GOT3 (cell line): Measurements from ENCODE around the gene TIRAP.

Experiments used
- DNase-seq: peaks from one replicate; lab custom pipeline; 2025; ENCODE audit warnings: mixed read lengths; lab: John Stamatoyannopoulos, UW

Gene TIRAP

DNA sequence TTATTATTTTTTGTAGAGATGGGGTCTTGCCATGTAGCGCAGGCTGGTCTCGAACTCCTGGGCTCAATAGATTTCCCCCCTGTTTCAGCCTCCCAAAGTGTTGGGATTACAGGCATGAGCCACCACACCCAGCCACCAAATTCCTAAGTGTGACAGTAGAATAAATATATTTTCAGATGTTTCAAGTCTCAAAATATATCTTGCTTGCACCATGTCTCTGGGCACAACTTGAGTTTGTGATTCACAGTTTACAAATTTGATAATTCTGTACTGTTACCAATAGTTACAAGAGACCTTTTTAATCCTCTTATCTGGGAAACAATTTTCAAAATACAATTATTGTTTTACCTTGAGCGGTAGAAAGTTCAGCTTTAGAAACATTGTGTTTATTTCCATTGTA is 40.1 kb downstream of the TIRAP start:
- no peak for DNase-seq

DNA sequence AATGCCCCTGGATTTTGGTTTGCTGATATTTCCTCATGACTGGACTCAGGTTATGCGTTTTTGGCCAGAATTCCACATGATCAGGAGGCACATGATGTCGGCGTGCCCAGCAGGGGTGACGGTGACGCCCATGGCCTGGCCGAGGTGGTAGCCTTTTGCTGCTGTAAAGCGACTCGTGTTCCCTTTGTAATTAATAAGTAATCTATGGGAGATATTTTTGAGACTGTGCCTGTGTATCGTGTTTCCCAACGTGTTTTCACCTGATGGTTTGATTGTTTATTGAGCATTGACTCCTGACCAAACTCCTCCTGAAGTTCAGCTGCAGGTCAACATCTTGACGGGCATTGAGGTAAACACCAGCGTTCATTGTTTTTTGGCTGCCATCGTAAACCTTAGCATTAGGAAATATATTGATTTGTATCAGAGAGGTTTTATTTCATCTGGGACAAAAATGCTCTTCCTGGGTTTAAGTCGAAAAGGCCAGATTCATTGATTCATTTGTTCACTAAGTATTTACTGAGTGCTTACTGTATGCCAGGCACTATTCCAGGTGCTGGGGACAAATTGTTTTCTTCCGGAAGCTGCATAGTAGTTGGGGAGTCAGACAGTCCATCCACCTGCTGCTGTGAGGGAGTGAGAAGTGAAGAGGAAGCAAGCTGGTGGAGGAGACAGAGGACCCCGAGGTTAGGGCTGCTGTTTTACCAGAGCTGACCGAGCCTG is 44.5 kb downstream of the TIRAP start:
- no peak for DNase-seq

DNA sequence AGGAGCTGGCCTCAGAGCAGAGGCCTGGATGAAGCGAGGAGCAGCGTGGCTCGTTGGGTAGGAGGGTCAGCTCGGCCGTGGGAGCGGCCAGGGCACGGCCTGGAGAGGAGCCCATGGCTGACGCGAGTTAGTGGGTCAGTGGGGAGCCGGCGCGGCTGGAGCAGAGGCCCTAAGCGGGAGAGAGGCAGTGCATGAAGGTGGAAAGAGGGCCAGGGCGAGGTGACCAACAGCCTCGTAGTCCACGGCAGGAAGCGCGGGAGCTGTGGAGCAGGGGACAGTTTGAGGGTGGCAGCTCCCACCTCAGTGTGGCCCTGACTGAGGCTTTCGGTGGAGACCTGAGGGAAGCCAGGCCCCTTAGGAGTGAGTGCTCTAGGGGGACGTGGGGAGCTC is 45.1 kb downstream of the TIRAP start:
- DNase-seq, result no peak

DNA sequence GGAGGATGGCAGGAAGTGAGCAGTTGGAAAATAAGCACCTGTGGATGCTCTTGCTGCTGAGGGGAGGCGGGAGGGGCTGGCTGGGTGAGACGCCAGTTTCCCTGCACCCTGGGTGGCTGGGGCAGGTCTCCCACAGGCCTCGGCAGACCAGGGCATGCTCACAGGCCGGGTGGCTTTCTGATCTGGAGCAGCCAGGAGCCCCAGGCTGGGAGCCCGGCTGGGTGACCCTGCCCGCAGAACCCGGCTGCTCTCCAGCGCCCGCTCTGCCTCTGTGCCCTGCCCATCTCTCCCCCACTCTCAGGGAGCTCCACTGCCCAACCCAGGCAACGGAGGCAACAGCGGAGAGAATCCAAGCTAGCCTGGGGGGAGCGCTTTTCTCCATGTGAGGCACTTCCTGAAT is 45.6 kb downstream of the TIRAP start:
- DNase-seq, result no peak

- no peak for DNase-seq
Observed at GRCh38 chr11:126328938-126329643, 46.2 kb downstream of the TIRAP start.

- no peak for DNase-seq
Observed at GRCh38 chr11:126329644-126330211, 46.8 kb downstream of the TIRAP start.

DNA sequence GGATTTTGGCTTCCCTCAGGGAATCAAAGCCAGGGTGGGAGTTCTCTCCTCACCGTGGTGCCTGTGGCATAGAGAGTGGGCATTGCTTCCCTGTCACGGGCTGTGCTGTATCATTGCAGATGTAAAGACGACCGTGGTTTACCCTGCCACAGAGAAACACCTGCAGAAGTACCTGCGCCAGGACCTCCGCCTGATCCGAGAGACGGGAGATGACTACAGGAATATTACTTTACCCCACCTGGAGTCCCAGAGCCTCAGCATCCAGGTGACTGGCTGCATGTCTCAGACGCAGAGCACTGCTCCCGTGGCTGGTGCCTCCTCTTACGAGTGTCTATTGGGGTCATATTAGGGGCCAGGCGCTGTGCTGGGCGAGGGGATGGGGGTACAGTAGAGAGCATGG is 48.4 kb downstream of the TIRAP start:
- no peak for DNase-seq

DNA sequence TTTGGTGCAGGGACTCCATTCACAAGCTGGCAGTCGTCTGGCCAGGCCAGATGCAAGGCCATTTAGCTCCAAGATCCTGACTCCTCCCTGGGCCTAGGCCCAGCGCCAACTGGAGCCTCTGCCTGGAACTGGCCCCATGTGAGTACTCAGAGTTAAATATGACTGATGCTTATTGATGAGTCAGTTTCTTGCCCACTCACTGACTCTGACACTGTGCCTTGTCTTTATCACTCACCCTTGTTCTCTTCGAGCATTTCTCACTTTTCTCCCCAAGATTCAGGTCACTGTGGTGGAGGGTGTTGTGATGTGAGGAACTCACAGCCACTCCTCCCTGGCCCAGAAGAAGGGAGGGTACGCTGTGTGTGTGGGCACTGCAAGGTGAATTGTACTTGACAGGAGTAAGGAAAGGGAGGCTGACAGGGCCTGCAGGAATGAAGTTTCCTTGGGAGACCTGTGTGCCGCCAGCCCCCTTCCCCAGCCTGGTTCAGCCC is 49.4 kb downstream of the TIRAP start:
- no peak for DNase-seq

- DNase-seq, result no peak
Observed at GRCh38 chr11:126333142-126333541, 50.2 kb downstream of the TIRAP start.

GRCh38 chr11:126334659-126335462 is 52.0 kb downstream of the TIRAP start:
- no peak for DNase-seq

- no peak for DNase-seq
Observed at GRCh38 chr11:126335463-126335760, 52.5 kb downstream of the TIRAP start.

GRCh38 chr11:126336138-126336541 is 53.2 kb downstream of the TIRAP start:
- no peak for DNase-seq

- DNase-seq, result no peak
Observed at GRCh38 chr11:126336671-126337101, 53.8 kb downstream of the TIRAP start.

- no peak for DNase-seq
Observed at GRCh38 chr11:126337126-126337473, 54.2 kb downstream of the TIRAP start.

DNA sequence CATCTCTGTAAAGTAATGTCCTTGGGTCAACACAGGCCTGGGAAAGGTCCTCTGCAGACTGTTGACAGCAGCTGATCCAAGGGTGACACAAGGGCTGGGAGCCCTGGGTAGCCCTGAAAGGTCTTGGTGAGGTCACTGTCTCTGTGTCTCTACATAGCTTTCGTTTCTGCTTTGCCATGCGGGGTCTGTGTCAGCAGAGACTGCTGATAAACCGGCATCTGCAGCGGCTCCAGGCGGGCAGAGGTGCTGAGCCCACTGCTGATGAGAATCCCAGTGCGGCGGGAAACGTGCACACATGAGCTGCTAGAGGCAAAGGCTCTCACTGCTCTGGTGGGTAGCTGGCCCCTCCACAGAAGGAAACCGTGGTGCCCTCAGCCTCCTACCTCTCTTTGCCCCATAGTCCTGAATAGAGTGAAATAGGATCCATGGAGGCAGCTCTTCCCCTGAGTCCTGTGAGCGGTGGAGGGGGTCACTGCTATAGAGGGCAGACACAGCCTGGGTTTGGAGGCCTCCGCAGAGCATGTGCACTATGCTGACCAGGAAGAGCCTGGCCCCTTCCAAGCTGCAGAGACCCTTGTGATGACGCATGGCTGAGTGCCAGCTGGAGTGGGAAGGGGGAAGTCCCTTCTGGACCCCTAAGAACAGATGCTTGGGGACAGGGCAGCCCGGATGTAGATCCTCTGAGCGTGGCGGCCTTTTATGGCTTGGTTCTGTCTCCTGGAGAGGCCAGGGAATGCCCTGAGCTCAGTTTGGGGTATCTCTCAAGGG is 54.8 kb downstream of the TIRAP start:
- DNase-seq, result no peak

- DNase-seq, result no peak
Observed at GRCh38 chr11:126338346-126339055, 55.6 kb downstream of the TIRAP start.

DNA sequence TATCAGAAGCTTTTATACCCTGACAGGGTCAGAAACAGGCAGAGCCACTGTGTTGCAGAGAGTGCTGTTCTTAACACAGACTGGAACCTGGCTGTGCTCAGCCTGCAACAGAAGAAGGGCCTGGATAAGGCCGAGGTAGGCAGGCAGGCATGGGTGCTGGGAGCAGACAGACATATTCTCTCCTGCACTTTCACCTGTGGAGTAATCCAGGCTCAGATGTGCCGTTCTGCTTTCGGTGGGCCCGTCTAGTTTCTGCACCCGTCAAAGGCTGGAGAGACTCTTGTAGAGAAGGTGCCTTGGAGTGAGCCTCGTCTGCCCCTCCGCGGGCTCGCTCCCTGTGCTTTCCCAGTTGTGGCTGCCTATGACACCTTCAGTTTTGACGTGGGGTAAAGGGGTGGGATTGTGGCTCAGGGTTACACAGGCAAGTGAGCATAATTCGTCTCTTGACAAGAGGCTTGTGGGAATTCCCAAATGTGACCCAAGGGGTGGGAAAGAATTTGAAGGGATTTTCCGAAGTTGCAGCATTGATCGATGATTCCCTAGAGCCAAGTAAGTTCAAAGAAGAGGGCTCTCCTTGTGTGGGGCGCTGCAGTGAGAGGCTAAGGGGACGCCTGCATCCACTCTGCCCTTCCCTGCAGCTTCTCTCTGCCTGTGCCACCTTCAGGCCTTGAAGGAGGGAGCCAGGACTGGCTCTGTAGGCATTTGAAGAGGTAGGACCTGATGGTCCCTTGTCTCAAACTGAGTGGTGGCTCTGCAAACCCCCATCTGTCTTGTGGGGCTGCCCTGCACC is 56.4 kb downstream of the TIRAP start:
- DNase-seq, result no peak

GRCh38 chr11:126339863-126340434 is 57.1 kb downstream of the TIRAP start:
- DNase-seq, result no peak

DNA sequence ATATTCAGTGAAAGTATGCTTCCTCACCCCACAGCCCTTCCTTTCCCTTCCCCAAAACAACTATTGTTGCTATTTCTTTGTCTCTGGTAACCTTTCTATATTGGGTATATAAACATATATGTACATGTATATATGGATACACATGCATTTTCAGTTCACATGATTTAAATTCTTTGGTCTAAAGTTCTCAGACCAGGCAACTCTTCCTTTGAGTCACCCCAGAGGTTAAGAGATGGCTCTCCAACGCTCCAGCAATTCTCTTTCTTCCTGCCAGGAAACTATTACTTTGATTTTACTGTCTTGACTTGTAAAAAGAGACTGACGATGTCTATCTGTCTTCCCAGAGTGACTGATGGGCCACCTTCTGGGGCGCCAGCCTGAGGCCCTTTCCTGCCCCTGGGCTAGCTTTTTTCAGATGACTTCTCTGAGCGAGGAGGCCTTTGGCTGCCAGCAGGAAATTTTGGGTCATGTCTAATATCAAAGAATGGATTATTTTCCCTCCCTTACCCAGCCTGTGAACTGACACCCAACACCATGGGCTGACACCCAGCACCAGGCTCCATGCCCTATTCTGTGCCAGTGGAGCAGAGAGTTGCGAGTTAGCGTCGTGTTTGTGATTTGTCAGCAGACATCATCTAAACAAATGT is 58.2 kb downstream of the TIRAP start:
- DNase-seq, result no peak

- no peak for DNase-seq
Observed at GRCh38 chr11:126341760-126342161, 58.9 kb downstream of the TIRAP start.
